ENCODE measurements around the gene TOMM40. TPM values are rescaled to one million over a fixed set of nuclear protein-coding genes. Genes with fewer than 3 reads are reported as not detected.
A peak's percentile ranks its signal among the peaks of the same experiment; 100 is the strongest.

Gene TOMM40
- total and polyA plus RNA-seq, 9 of the 15 experiments (the other 6 are each of a cell fraction or from before 2014, with no cell fraction given), result 0.89 to 290 (median 160) TPM

- TF ChIP-seq ETV6 (IDR thresholded peaks at IDR 0.05; ENCODE audit: borderline replicate concordance in 1 of 2, low read depth in 2 of 2, low read length in 1 of 2) (no peak), ETV6 (CRISPR knock-in tag; IDR thresholded peaks at IDR 0.05; ENCODE audit: borderline replicate concordance) (no peak), ZNF140 (CRISPR knock-in tag; IDR thresholded peaks at IDR 0.05) (no peak), ZBTB7A (IDR thresholded peaks at IDR 0.05; ENCODE audit: borderline replicate concordance, control insufficient read depth, low read depth, low read length) (peak; percentile 45; the same call in 1 of the 2 replicates), SRF (CRISPR knock-in tag; IDR thresholded peaks at IDR 0.05) (0 out of 4 replicates have a peak, but pooled peaks of 1 of the 2 experiments have one; percentile 43), THRB (CRISPR knock-in tag; conservative IDR thresholded peaks at IDR 0.05) (no peak), TAF1 (IDR thresholded peaks at IDR 0.05; ENCODE audit: control insufficient read depth, extremely low read depth, insufficient read depth, low read length, severe bottlenecking) (peak; percentile 10), ZKSCAN8 (CRISPR knock-in tag; IDR thresholded peaks at IDR 0.05) (no peak), ETV5 (CRISPR knock-in tag; IDR thresholded peaks at IDR 0.05; ENCODE audit: low read depth) (0 out of 2 replicates have a peak, but pooled peaks have one; percentile 25), SOX6 (IDR thresholded peaks at IDR 0.05) (0 out of 2 replicates have a peak, but pooled peaks have one; percentile 15), MAZ (CRISPR knock-in tag; conservative IDR thresholded peaks at IDR 0.05 in 1 of 2, IDR thresholded peaks at IDR 0.05 in 1 of 2) (peak; percentile 77 to 82), CREB3L1 (IDR thresholded peaks at IDR 0.05; ENCODE audit: borderline replicate concordance, low read depth) (peak; percentile 53; the same call in 1 of the 2 replicates), CHD4 (IDR thresholded peaks at IDR 0.05; ENCODE audit: insufficient read depth, insufficient replicate concordance, low read depth, low read length, poor library complexity, severe bottlenecking) (peak; percentile 36), KAT7 (CRISPR knock-in tag; IDR thresholded peaks at IDR 0.05; ENCODE audit: borderline replicate concordance) (0 out of 2 replicates have a peak, but pooled peaks have one; percentile 64), ZBTB11 (CRISPR knock-in tag; IDR thresholded peaks at IDR 0.05) (peak in 1 of 3 experiments; percentile 67; a peak in 1 of 6 replicates), TCFL5 (CRISPR knock-in tag; conservative IDR thresholded peaks at IDR 0.05) (no peak), CCAR2 (IDR thresholded peaks at IDR 0.05; ENCODE audit: low read depth, low read length) (no peak), ZNF764 (CRISPR knock-in tag; IDR thresholded peaks at IDR 0.05; ENCODE audit: low read depth) (peak; percentile 35; the same call in 1 of the 2 replicates)
These were observed 43.7 kb upstream of the TOMM40 start (continued) for GRCh38 chr19:44847144-44848035.

All from K562 (cell line).